ENCODE data around the gene NDUFAF7.
A peak's percentile ranks its signal among the peaks of the same experiment; 100 is the strongest.
"Not testable (repeated sequence)": the region's sequence is repeated elsewhere in the genome, so short reads cannot be mapped to it uniquely, and the experiment has no call there.

NDUFAF7 gene

DNA sequence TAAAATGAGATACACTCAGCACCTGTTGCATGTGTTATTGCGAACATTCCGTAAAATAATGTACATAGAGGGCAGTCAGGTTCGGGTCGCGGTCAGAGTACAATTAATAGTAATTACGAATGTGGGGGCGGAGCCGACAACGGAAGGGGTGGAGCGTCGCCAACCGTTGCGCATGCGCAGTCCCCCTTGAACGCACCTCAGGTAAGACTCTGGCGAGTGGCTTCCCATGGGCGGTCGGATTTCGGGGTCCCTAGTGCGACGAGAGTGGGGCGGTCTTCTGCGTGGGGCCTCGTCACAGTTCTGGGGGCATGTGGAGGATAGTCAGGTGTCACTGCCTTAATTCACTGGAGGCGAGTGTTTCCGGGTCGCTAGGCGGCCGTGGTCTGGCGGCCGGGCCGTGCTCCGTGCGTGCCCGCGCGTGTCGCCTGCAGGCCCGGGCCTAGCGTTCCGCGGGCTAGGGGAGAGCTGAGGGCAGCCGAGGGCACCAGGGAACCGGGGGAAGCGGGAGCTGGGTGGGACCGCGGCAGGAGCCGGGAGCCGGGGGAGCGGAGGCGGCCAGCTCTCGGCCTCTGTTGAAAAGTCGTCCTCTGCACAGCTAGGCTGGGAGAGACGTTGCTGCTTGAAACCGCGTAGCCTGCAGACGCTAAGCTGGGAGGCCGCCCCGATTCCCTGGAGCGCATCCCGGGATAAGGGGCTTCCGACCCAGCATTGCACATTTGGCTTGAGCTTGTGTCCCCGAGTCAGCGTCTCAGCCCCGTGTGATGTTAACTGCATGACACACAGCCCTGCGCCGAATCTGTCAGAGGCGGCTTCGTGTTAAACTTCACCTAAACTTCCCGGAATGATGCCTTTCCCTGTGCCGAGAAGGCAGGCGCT is 34.9 kb upstream of the NDUFAF7 start, which contains the start of gene CEBPZOS:
Gene CEBPZOS (plus strand): TSS at position 177 of the 876 bp plus-strand sequence. CDS start 3,209 bp downstream, outside the sequence.
- peak; percentile 82 for TF ChIP-seq POLR2AphosphoS5 (IDR thresholded peaks at IDR 0.05; ENCODE audit: low read depth, low read length)
- TF ChIP-seq TAF1 (IDR thresholded peaks at IDR 0.05; ENCODE audit: borderline replicate concordance, low read depth, low read length), result no peak
- TF ChIP-seq POLR2A (IDR thresholded peaks at IDR 0.05; ENCODE audit: low read depth, low read length), result peak; percentile 82
- DNase-seq (ENCODE audit: insufficient read length), result peak; percentile 70
- peak; percentile 99 for FAIRE-seq

DNA sequence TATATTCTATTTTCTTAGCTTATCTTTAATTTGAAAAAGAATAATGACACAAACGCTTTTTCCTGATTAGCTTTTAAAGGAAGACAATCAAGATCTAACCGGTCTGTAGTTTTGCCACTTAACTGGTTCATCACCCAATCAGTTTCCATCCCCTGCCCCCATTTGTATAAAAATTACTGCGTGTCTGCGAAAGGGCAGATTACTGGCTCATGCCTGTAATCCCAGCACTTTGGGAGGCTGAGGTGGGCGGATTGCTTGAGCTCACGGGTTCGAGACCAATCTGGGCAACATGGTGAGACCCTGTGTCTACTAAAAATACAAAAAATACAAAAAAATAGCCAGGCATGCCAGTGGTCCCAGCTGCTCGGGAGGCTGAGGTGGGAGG is 32.8 kb upstream of the NDUFAF7 start:
- FAIRE-seq (no peak), DNase-seq (ENCODE audit: insufficient read length) (no peak)
- TF ChIP-seq POLR2A (IDR thresholded peaks at IDR 0.05; ENCODE audit: low read depth, low read length) (no peak), POLR2AphosphoS5 (IDR thresholded peaks at IDR 0.05; ENCODE audit: low read depth, low read length) (no peak), TAF1 (IDR thresholded peaks at IDR 0.05; ENCODE audit: borderline replicate concordance, low read depth, low read length) (no peak)

DNA sequence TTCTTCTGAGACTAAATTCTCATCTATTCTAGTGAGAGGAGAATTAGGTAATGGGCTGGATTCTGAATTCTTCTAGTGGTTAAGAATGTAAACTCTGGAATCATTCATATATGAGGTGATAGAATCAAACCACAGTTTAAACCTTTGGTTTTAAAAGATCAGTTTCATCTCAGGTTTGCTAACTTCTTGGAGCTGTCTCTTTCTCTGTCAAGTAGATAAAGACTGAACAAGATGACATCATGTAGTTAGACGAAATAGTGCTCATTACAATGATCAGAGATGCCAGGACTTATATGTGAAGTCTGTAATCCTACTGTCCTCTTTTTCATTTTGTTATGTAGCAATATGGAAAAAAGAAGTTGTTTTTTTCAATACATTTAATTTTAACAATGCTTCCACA is 30.2 kb upstream of the NDUFAF7 start:
- DNase-seq (ENCODE audit: insufficient read length) (no peak), FAIRE-seq (no peak)
- no peak for TF ChIP-seq TAF1 (IDR thresholded peaks at IDR 0.05; ENCODE audit: borderline replicate concordance, low read depth, low read length)
- TF ChIP-seq POLR2A (IDR thresholded peaks at IDR 0.05; ENCODE audit: low read depth, low read length), result no peak
- no peak for TF ChIP-seq POLR2AphosphoS5 (IDR thresholded peaks at IDR 0.05; ENCODE audit: low read depth, low read length)

DNA sequence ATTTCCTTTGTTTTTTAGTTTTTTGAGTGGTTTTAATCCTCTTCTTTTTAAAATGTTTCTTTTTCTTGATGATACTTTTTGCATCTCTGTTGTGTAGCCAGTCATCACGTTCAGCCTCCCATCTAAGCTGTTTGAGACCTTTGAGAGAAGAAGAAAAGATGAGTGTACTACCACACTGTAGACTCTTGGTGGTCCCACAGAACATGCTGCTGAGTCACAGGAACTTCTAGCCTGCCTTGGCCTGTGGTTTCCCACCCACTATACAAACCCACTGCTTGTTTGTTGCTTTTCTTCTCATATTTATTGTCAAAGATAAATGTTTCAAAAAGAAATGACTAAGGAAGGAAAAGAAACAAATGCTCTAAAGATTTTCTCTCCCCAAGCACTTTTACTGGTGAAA is 29.7 kb upstream of the NDUFAF7 start:
- no peak for DNase-seq (ENCODE audit: insufficient read length)
- no peak for FAIRE-seq
- TF ChIP-seq POLR2A (IDR thresholded peaks at IDR 0.05; ENCODE audit: low read depth, low read length) (no peak), TAF1 (IDR thresholded peaks at IDR 0.05; ENCODE audit: borderline replicate concordance, low read depth, low read length) (no peak), POLR2AphosphoS5 (IDR thresholded peaks at IDR 0.05; ENCODE audit: low read depth, low read length) (no peak)

DNA sequence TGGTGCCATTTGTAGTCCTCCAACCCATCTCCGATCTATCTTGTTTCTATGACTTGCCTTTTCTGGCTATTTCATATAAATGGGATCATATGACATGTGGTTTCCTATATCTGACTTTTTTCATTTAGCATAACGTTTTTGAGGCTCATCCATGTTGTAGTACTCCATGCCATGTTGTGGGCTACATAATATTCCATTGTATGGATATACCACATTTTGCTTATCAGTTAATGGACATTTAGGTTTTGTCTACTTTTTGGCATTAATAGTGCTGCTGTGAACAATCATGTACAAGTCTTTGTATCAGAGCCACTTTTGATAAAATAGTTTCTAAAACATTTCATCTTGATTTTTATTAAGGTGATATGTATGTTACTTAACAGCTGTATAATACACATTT is 27.8 kb upstream of the NDUFAF7 start:
- DNase-seq (ENCODE audit: insufficient read length), result no peak
- FAIRE-seq, result no peak
- TF ChIP-seq TAF1 (IDR thresholded peaks at IDR 0.05; ENCODE audit: borderline replicate concordance, low read depth, low read length) (no peak), POLR2AphosphoS5 (IDR thresholded peaks at IDR 0.05; ENCODE audit: low read depth, low read length) (no peak), POLR2A (IDR thresholded peaks at IDR 0.05; ENCODE audit: low read depth, low read length) (no peak)

DNA sequence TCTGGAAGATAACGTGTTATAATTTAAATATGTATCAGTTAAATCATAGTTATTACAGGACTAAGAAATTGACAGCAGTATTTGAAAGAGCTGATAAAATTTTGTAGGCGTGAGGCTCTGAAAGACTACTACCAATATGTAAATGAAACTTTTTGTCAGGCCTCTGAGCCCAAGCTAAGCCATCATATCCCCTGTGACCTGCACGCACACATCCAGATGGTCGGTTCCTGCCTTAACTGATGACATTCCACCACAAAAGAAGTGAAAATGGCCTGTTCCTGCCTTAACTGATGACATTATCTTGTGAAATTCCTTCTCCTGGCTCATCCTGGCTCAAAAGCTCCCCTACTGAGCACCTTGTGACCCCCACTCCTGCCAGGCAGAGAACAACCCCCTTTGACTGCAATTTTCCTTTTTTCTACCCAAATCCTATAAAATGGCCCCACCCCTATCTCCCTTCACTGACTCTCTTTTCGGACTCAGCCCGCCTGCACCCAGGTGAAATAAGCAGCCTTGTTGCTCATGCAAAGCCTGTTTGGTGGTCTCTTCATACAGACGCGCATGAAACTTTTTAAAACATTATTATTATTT is 26.3 kb upstream of the NDUFAF7 start:
- FAIRE-seq; DNase-seq (ENCODE audit: insufficient read length): not testable (repeated sequence)

DNA sequence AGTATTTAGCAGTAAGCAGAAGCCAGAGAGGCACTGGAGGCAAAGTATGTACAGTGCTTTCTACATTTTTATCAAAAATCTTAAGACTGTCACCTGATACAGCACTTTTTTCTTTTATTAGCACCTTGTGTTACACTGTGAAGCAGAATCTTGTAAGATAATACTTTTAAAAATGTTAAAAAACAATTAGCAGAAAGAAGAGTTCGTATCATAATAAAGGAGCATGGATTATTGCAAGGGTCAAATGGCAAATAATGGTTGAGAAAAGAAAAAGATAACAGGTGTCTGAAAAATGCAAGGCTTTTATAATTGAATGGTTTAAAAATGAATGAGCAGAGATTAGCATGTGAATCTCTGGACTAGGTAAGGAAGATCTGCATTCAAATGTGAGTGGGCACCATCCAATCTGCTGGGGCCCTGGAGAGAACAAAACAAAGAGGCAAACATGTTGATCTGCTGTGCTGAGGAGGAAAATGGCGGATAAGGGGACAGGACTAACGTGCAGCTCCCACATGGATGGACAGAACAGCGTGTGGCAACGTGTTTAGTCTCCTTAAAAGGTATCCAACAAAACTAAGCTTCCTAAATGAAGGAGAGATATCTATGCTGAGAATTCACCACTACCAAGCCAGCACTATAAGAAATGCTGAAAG is 25.6 kb upstream of the NDUFAF7 start:
- DNase-seq (ENCODE audit: insufficient read length) (no peak), FAIRE-seq (no peak)
- TF ChIP-seq POLR2A (IDR thresholded peaks at IDR 0.05; ENCODE audit: low read depth, low read length), result no peak
- no peak for TF ChIP-seq TAF1 (IDR thresholded peaks at IDR 0.05; ENCODE audit: borderline replicate concordance, low read depth, low read length)
- TF ChIP-seq POLR2AphosphoS5 (IDR thresholded peaks at IDR 0.05; ENCODE audit: low read depth, low read length), result no peak

DNA sequence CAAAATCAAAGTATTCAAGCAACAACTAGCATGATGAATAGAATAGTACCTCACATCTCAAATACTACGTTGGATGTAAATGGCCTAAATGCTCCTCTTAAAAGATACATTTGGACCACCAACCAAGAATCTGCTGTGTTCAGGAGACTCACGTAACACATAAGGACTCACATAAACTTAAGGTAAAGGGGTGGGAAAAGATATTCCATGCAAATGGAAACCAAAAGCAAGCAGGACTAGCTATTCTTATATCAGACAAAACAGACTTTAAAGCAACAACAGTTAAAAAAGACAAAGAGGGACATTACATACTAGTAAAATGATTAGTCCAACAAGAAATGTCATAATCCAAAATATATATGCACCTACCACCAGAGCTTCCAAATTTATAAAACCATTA is 24.7 kb upstream of the NDUFAF7 start:
- FAIRE-seq; DNase-seq (ENCODE audit: insufficient read length): not testable (repeated sequence)

DNA sequence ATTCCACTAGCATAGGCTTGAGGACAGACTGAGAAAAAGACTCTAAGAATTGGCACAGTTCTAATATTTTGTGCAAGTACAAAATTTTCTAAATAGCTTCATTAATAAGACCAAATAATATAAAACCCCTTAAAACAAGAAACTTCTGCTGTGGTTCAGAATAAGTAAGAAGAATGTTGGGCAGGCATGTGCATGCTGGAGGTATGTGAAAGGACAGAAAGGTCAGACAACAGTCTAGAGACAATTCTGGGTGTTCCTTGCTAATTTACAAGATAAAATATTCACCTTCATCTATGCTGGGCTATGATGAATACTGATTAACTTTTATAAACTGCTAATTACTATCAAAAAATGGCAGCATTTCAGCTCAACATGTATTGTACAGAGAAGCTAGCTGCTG is 20.2 kb upstream of the NDUFAF7 start:
- TF ChIP-seq POLR2A (IDR thresholded peaks at IDR 0.05; ENCODE audit: low read depth, low read length), result no peak
- no peak for TF ChIP-seq POLR2AphosphoS5 (IDR thresholded peaks at IDR 0.05; ENCODE audit: low read depth, low read length)
- no peak for TF ChIP-seq TAF1 (IDR thresholded peaks at IDR 0.05; ENCODE audit: borderline replicate concordance, low read depth, low read length)
- no peak for FAIRE-seq
- no peak for DNase-seq (ENCODE audit: insufficient read length)

DNA sequence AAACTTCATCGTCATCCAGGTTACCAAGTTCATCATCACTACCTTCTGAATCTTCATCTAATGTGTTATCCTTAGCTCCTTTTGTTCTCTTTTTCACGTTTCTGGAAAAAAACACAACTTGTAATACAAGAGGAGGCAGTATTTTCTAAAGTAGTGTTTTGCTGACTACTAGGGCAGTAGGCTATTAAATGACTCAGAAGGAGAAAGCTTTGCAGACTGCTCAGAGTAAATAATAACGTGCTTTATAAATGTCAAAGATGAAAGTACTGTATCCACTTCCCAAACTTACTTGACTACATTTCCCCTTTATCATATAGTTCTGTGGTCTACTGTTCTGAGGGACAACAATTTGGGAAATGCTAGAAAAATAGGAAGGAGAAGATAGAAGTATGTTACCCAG is 19.5 kb upstream of the NDUFAF7 start:
- no peak for TF ChIP-seq POLR2AphosphoS5 (IDR thresholded peaks at IDR 0.05; ENCODE audit: low read depth, low read length)
- TF ChIP-seq TAF1 (IDR thresholded peaks at IDR 0.05; ENCODE audit: borderline replicate concordance, low read depth, low read length), result no peak
- TF ChIP-seq POLR2A (IDR thresholded peaks at IDR 0.05; ENCODE audit: low read depth, low read length), result no peak
- no peak for FAIRE-seq
- no peak for DNase-seq (ENCODE audit: insufficient read length)

DNA sequence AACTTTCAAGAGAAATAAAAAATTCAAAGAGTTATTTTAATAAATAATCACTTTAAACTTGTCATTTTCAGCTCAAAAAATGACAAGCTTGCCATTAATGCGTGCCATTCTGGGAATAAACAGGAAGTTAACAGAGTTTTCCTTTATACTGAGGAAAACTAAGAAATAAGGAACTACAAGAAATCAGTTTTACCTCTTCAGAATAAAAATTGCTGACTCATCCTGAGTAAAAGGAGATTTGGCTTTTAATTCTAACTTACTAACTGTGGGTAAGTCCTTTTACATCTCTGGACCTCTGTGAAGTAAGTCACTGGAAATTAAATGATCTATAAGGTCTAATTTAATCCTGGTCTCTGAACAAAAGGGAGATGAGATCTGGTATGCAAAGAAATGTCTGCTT is 16.2 kb upstream of the NDUFAF7 start:
- FAIRE-seq (no peak), DNase-seq (ENCODE audit: insufficient read length) (no peak)
- no peak for TF ChIP-seq TAF1 (IDR thresholded peaks at IDR 0.05; ENCODE audit: borderline replicate concordance, low read depth, low read length)
- no peak for TF ChIP-seq POLR2A (IDR thresholded peaks at IDR 0.05; ENCODE audit: low read depth, low read length)
- TF ChIP-seq POLR2AphosphoS5 (IDR thresholded peaks at IDR 0.05; ENCODE audit: low read depth, low read length), result no peak

DNA sequence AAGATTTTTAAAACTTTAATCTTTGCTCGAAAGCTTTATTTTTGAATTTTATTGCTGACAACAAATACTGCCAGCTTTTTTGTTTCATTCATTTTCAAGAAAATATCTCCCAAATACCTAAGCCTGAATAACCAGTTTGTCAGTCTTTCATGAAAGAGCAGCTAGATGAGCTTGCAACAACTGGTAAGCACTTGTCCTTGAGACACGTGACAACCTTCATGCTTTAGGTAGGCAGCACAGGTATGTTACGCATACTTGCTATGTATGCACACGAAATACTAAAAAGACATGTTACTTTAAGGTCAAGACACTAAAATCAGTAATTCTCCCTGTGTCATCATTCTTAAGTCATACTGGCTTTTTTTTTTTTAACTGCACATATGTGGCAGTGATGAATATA is 12.4 kb upstream of the NDUFAF7 start:
- TF ChIP-seq POLR2A (IDR thresholded peaks at IDR 0.05; ENCODE audit: low read depth, low read length) (no peak), TAF1 (IDR thresholded peaks at IDR 0.05; ENCODE audit: borderline replicate concordance, low read depth, low read length) (no peak), POLR2AphosphoS5 (IDR thresholded peaks at IDR 0.05; ENCODE audit: low read depth, low read length) (no peak)
- no peak for DNase-seq (ENCODE audit: insufficient read length)
- FAIRE-seq, result no peak

Measured in GM12892 (cell line).